Ishikawa (cell line): ENCODE results near the gene COL6A1.
A peak's percentile ranks its signal among the peaks of the same experiment; 100 is the strongest.

ENCODE experiments used
- CEBPB ChIP-seq: IDR thresholded peaks from 2 replicates; pipeline ENCODE4 v1.6.1; 2012
- CREB1 ChIP-seq: IDR thresholded peaks from 2 replicates; pipeline ENCODE4 v1.6.1; 2012; ENCODE audit warnings: low read depth
- EGR1 ChIP-seq: IDR thresholded peaks from 2 replicates; pipeline ENCODE4 v1.6.1; 2012
- EP300 ChIP-seq: IDR thresholded peaks from 2 replicates; pipeline ENCODE4 v1.6.1; 2012; ENCODE audit warnings: borderline replicate concordance
- FOXM1 ChIP-seq: IDR thresholded peaks from 2 replicates; pipeline ENCODE4 v1.6.1; 2012; ENCODE audit warnings: low read depth, borderline replicate concordance
- MAX ChIP-seq: IDR thresholded peaks from 2 replicates; pipeline ENCODE4 v1.6.1; 2012
- NFIC ChIP-seq: IDR thresholded peaks from 2 replicates; pipeline ENCODE4 v1.6.1; 2012
- RAD21 ChIP-seq: IDR thresholded peaks from 2 replicates; pipeline ENCODE4 v1.6.1; 2012; ENCODE audit warnings: low read depth
- REST ChIP-seq: IDR thresholded peaks from 2 replicates; pipeline ENCODE4 v1.6.1; 2012; ENCODE audit warnings: low read depth, mild to moderate bottlenecking
- TAF1 ChIP-seq: IDR thresholded peaks from 2 replicates; pipeline ENCODE4 v1.6.1; 2012; ENCODE audit warnings: low read depth, mild to moderate bottlenecking
- TCF12 ChIP-seq: IDR thresholded peaks from 2 replicates; pipeline ENCODE4 v1.6.1; 2012; ENCODE audit warnings: low read depth
- TEAD4 ChIP-seq: IDR thresholded peaks from 2 replicates; pipeline ENCODE4 v1.6.1; 2012
- YY1 ChIP-seq: IDR thresholded peaks from 2 replicates; pipeline ENCODE4 v1.6.1; 2012; ENCODE audit warnings: low read depth
- ZBTB7A ChIP-seq: IDR thresholded peaks from 2 replicates; pipeline ENCODE4 v1.6.1; 2012; ENCODE audit warnings: low read depth
- TF ChIP-seq, protein P1 (sequence below): IDR thresholded peaks from 2 replicates; pipeline ENCODE4 v1.6.1; 2012

The COL6A1 gene

GRCh38 chr21:46051379-46051770, 69.8 kb downstream of the COL6A1 start:
- no peak for TF ChIP-seq YY1
- TF ChIP-seq TEAD4, result no peak
- no peak for TF ChIP-seq REST
- no peak for TF ChIP-seq TCF12
- no peak for TF ChIP-seq EGR1
- TF ChIP-seq EP300, result no peak
- no peak for TF ChIP-seq ZBTB7A
- TF ChIP-seq TAF1, result no peak
- TF ChIP-seq, protein P1, sequence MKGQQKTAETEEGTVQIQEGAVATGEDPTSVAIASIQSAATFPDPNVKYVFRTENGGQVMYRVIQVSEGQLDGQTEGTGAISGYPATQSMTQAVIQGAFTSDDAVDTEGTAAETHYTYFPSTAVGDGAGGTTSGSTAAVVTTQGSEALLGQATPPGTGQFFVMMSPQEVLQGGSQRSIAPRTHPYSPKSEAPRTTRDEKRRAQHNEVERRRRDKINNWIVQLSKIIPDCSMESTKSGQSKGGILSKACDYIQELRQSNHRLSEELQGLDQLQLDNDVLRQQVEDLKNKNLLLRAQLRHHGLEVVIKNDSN, result no peak
- TF ChIP-seq CEBPB, result no peak
- no peak for TF ChIP-seq CREB1
- TF ChIP-seq FOXM1, result no peak

DNA sequence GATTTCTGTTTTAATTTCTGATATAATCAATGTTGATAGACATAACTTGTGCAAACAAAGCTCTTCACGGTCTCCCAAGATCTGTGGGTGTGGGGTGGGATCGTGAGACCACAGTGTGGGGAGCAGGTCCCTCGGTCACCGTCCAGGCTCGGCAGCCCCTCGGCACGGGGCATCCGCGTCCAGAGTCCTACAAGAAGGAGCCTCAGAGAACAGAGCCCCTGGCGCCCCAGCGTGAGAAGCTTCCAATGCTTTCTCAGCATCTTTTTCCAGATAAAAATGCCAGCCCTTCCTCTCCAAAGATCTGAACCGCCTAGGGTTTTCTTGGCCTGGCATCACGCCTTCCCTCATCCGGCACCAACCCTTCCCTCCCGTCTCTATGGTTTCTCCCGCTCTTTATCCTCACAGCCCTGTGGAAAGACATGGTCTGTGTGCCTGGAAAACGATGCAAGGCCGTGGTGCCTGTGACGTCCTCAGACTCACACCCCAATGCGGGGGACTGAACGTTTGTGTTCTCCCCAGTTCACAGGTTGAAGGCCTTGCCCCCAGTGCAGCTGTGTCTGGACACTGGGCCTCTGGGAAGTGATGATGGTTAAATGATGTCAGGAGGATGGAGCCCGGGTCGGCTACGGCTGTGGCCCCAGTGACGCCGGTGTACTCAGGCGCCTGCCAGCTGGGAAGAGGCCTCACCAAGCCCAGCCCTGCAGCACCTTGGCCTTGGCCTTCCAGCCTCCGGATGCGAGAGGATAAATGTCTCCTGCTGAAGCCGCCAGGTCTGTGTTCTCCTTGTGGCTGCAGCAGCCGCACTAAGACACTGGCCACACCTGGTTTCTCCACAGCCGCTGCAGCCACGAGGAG, 70.5 kb downstream of the COL6A1 start:
- TF ChIP-seq CREB1 (no peak), EP300 (no peak), REST (no peak), YY1 (no peak), TCF12 (no peak), ZBTB7A (no peak), FOXM1 (no peak), TAF1 (no peak), MAX (no peak), CEBPB (no peak), TEAD4 (no peak), NFIC (no peak), EGR1 (no peak), RAD21 (no peak)
- TF ChIP-seq, protein P1, result no peak

DNA sequence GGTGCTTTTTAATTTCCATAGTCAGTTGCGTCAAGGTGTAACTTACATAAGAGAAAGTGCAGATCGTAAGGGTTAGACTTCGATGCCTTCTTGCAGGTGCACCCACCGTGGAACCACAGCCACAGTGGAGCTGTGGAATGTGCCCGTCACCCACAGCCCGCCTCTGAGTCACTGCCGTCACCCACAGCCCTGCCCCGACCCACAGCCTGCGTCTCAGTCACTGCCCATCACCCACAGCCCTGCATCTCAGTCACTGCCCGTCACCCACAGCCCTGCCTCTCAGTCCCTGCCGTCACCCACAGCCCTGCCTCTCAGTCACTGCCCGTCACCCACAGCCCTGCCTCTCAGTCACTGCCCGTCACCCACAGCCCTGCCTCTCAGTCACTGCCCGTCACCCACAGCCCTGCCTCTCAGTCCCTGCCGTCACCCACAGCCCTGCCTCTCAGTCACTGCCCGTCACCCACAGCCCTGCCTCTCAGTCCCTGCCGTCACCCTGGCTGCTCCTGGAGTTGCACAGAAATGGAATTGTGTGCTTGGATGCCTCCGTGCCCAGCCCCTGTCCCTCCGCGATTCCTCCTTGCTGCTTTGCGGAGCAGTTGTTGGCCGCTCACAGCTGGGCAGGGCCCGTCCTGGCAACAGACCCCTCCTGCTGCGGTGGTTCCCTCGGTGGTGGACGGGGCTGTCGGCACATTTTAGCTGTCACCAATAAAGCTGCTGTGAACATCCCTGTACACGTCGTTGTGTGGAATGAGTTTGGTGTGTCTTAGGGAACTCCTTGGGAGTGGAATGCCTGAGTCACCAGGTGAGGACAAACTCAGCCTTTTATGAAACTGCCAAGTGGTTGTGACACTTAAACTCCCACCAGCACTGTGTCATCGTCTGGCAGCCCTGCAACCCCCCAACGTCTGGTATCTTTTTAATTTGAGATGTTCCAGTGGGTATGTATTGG, 71.4 kb downstream of the COL6A1 start:
- TF ChIP-seq REST, result no peak
- TF ChIP-seq RAD21, result no peak
- TF ChIP-seq, protein P1, result no peak
- TF ChIP-seq YY1, result no peak
- TF ChIP-seq TEAD4, result peak; percentile 35; the same call in 1 of the 2 replicates
- no peak for TF ChIP-seq CEBPB
- TF ChIP-seq TCF12, result peak; percentile 46; the same call in 1 of the 2 replicates
- TF ChIP-seq TAF1, result no peak
- TF ChIP-seq MAX, result no peak
- no peak for TF ChIP-seq EP300
- TF ChIP-seq EGR1, result no peak
- no peak for TF ChIP-seq ZBTB7A
- TF ChIP-seq CREB1, result no peak
- no peak for TF ChIP-seq NFIC
- no peak for TF ChIP-seq FOXM1
